Mesenchymal stem cell (in vitro differentiated cells and primary cell): ENCODE results near the gene DTX1.

Experiments used
- DNase-seq: peaks from one replicate; pipeline ENCODE4 v3.0.0-alpha.2; 2013
- H2AFZ ChIP-seq: one replicate; pipeline ENCODE4 v1.6.1; 2013; ENCODE audit warnings: low read depth, mild to moderate bottlenecking, control low read depth, inconsistent platforms, low read length, moderate library complexity
- H2AK5ac ChIP-seq: 2 replicates; pipeline ENCODE4 v1.6.1; 2013; ENCODE audit warnings: low read length, moderate library complexity, mild to moderate bottlenecking, inconsistent platforms; ENCODE audit not compliant: severe bottlenecking
- H2BK120ac ChIP-seq: one replicate; pipeline ENCODE4 v1.6.1; 2013; ENCODE audit warnings: low read depth, mild to moderate bottlenecking, inconsistent platforms, low read length, moderate library complexity
- H2BK12ac ChIP-seq, 2 experiments: one replicate each; pipeline ENCODE4 v1.6.1; 2013; ENCODE audit warnings: inconsistent platforms in 2 of 2, low read length in 2 of 2, mild to moderate bottlenecking in 2 of 2, moderate library complexity in 2 of 2, control low read depth in 1 of 2
- H2BK15ac ChIP-seq: one replicate; pipeline ENCODE4 v1.6.1; 2013; ENCODE audit warnings: mild to moderate bottlenecking, low read depth, inconsistent platforms; ENCODE audit not compliant: poor library complexity, severe bottlenecking
- H2BK5ac ChIP-seq: 2 replicates; pipeline ENCODE4 v1.6.1; 2013; ENCODE audit warnings: low read depth, mild to moderate bottlenecking, low read length, control low read depth, inconsistent platforms; ENCODE audit not compliant: poor library complexity, severe bottlenecking
- H3K14ac ChIP-seq, 2 experiments: one replicate each; pipeline ENCODE4 v1.6.1; 2013; ENCODE audit warnings: inconsistent platforms in 2 of 2, low read length in 2 of 2, control low read depth in 1 of 2, mild to moderate bottlenecking in 1 of 2, moderate library complexity in 1 of 2
- H3K18ac ChIP-seq, 2 experiments: one replicate each; pipeline ENCODE4 v1.6.1; 2013; ENCODE audit warnings: inconsistent platforms in 2 of 2, low read length in 2 of 2, control low read depth in 1 of 2, low read depth in 1 of 2, mild to moderate bottlenecking in 1 of 2
- H3K23ac ChIP-seq, 2 experiments: one replicate each; pipeline ENCODE4 v1.6.1; 2013; ENCODE audit warnings: inconsistent platforms in 2 of 2, low read length in 2 of 2, mild to moderate bottlenecking in 2 of 2, moderate library complexity in 2 of 2, control low read depth in 1 of 2
- H3K27ac ChIP-seq: 2 replicates; pipeline ENCODE4 v1.5.1; 2013; ENCODE audit warnings: mild to moderate bottlenecking, moderate library complexity, low read length, control low read depth, inconsistent platforms; ENCODE audit not compliant: poor library complexity, severe bottlenecking
- H3K27me3 ChIP-seq, 2 experiments: 2 replicates each; pipeline versions ENCODE4 v1.6.1 to v1.7.0; 2013; ENCODE audit warnings: low read length in 2 of 2, mild to moderate bottlenecking in 2 of 2, moderate library complexity in 2 of 2, control low read depth in 1 of 2, inconsistent platforms in 1 of 2; ENCODE audit not compliant: control insufficient read depth in 1 of 2, insufficient read depth in 1 of 2
- H3K36me3 ChIP-seq, 2 experiments: 2 replicates each; pipeline versions ENCODE4 v1.6.1 to v1.7.0; 2013; ENCODE audit warnings: low read length in 2 of 2, control low read depth in 1 of 2, inconsistent platforms in 1 of 2, low read depth in 1 of 2, mild to moderate bottlenecking in 1 of 2; ENCODE audit not compliant: insufficient read depth in 2 of 2, control insufficient read depth in 1 of 2
- H3K4ac ChIP-seq, 2 experiments: one replicate each; pipeline ENCODE4 v1.6.1; 2013; ENCODE audit warnings: inconsistent platforms in 2 of 2, low read length in 2 of 2, mild to moderate bottlenecking in 2 of 2, moderate library complexity in 2 of 2, control low read depth in 1 of 2, low read depth in 1 of 2
- H3K4me1 ChIP-seq: 2 replicates; pipeline ENCODE4 v1.6.1; 2013; ENCODE audit warnings: low read depth, low read length, control low read depth; ENCODE audit not compliant: control insufficient read depth, insufficient read depth
- H3K4me2 ChIP-seq: 2 replicates; pipeline ENCODE4 v1.6.1; 2013; ENCODE audit warnings: low read length, mild to moderate bottlenecking, inconsistent platforms; ENCODE audit not compliant: poor library complexity, severe bottlenecking
- H3K4me3 ChIP-seq, 2 experiments: 2 replicates each; pipeline versions ENCODE4 v1.5.1 to v1.7.0; 2013; ENCODE audit warnings: low read length in 2 of 2, mild to moderate bottlenecking in 2 of 2, control low read depth in 1 of 2, low read depth in 1 of 2; ENCODE audit not compliant: insufficient read depth in 1 of 2
- H3K79me1 ChIP-seq: replicated peaks from 2 replicates; pipeline ENCODE4 v1.6.1; 2013; ENCODE audit warnings: mild to moderate bottlenecking, control low read depth, low read length, inconsistent platforms; ENCODE audit not compliant: poor library complexity, severe bottlenecking
- H3K9ac ChIP-seq: 2 replicates; pipeline ENCODE4 v1.7.0; 2013; ENCODE audit warnings: mild to moderate bottlenecking, low read length, moderate library complexity
- H3K9me3 ChIP-seq: 2 replicates; pipeline ENCODE4 v1.7.0; 2013; ENCODE audit warnings: mild to moderate bottlenecking, low read length; ENCODE audit not compliant: control insufficient read depth
- H4K8ac ChIP-seq: one replicate; pipeline ENCODE4 v1.6.1; 2013; ENCODE audit warnings: inconsistent platforms, mild to moderate bottlenecking, low read length, moderate library complexity
- H4K91ac ChIP-seq: one replicate; pipeline ENCODE4 v1.6.1; 2013; ENCODE audit warnings: mild to moderate bottlenecking, low read length, inconsistent platforms
- WGBS: methylation state at CpG from one replicate; pipeline ENCODE4 v1.1.7; 2013; ENCODE audit warnings: mixed read lengths; 5-methylcytosine and 5-hydroxymethylcytosine counted together

DTX1 gene

GRCh38 chr12:113105606-113106271, 49.2 kb downstream of the DTX1 start:
- Histone ChIP-seq H2BK15ac (no peak overlapping the region), H2AK5ac (no peak overlapping the region), H3K14ac (no peak overlapping the region), H2BK120ac (no peak overlapping the region), H3K27ac (no peak overlapping the region), H3K9ac (no peak overlapping the region), H2AFZ (no peak overlapping the region), H3K4me1 (peaks cover 8% of the 10 kb centered on the region), H2BK12ac (no peak overlapping the region), H3K4me2 (no peak overlapping the region), H3K4ac (no peak overlapping the region), H3K18ac (no peak overlapping the region), H3K4me3 (no peak overlapping the region), H3K23ac (no peak overlapping the region), H4K91ac (no peak overlapping the region), H3K36me3 (no peaks in the 10 kb centered on the region), H3K79me1 (no peaks in the 10 kb centered on the region), H3K9me3 (no peaks in the 10 kb centered on the region), H2BK5ac (no peak overlapping the region), H3K27me3 (peaks cover 41 to 59% of the 10 kb centered on the region in 2 experiments), H4K8ac (no peak overlapping the region)
- 65% methylated on average over 12 of the region's 15 CpGs for WGBS
- no peak for DNase-seq

DNA sequence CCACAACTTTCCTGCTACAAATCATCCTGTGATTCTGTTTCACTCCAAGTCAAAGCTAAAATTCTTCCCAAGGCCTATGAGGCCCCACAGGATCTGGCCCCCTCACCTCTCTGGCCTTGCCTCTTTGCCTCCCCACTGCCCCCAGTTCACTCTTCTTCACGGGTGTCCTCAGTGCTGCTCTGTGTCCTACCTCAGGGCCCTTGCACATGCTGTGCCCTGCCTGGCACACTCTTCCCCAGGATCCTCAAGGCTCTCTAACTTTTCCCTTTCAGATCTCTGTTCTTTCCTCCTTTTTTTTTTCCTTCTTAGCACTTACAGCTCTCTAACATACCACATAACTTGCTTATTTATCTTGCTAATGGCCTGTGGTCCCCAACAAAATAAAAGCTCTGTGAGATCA, 49.8 kb downstream of the DTX1 start:
- H3K27me3 ChIP-seq: peaks cover 46 to 63% of the 10 kb centered on the region in 2 experiments
- no peak overlapping the region for H2AFZ ChIP-seq
- no peak overlapping the region for H3K4me2 ChIP-seq
- peaks cover 8% of the 10 kb centered on the region for H3K4me1 ChIP-seq
- H2BK120ac ChIP-seq: no peak overlapping the region
- no peak overlapping the region for H3K4ac ChIP-seq
- no peak overlapping the region for H2AK5ac ChIP-seq
- H3K18ac ChIP-seq: no peak overlapping the region
- no peak overlapping the region for H3K27ac ChIP-seq
- no peak overlapping the region for H4K91ac ChIP-seq
- WGBS: 68% methylated on average over 1 of the region's 1 CpG
- no peak for DNase-seq
- H3K36me3 ChIP-seq: no peaks in the 10 kb centered on the region
- no peak overlapping the region for H2BK5ac ChIP-seq
- no peak overlapping the region for H3K4me3 ChIP-seq
- H3K9ac ChIP-seq: no peak overlapping the region
- H3K79me1 ChIP-seq: no peaks in the 10 kb centered on the region
- no peak overlapping the region for H3K23ac ChIP-seq
- no peaks in the 10 kb centered on the region for H3K9me3 ChIP-seq
- H2BK12ac ChIP-seq: no peak overlapping the region
- H3K14ac ChIP-seq: no peak overlapping the region
- no peak overlapping the region for H2BK15ac ChIP-seq
- no peak overlapping the region for H4K8ac ChIP-seq

- Histone ChIP-seq H3K14ac (no peak overlapping the region), H2BK12ac (no peak overlapping the region), H3K23ac (no peak overlapping the region), H3K4me1 (peaks cover 8% of the 10 kb centered on the region), H3K27ac (no peak overlapping the region), H3K9me3 (no peaks in the 10 kb centered on the region), H2BK5ac (no peak overlapping the region), H3K27me3 (peaks cover 43 to 67% of the 10 kb centered on the region in 2 experiments), H3K9ac (no peak overlapping the region), H3K4me2 (no peak overlapping the region), H3K18ac (no peak overlapping the region), H3K4me3 (no peak overlapping the region), H2BK120ac (no peak overlapping the region), H3K36me3 (no peaks in the 10 kb centered on the region), H2BK15ac (no peak overlapping the region), H2AFZ (no peak overlapping the region), H4K8ac (no peak overlapping the region), H3K79me1 (no peaks in the 10 kb centered on the region), H3K4ac (no peak overlapping the region), H4K91ac (no peak overlapping the region), H2AK5ac (no peak overlapping the region)
- WGBS: 85% methylated on average over 4 of the region's 4 CpGs
- no peak for DNase-seq
Observed at GRCh38 chr12:113108308-113108707, 51.8 kb downstream of the DTX1 start.

GRCh38 chr12:113109360-113109759, 52.8 kb downstream of the DTX1 start:
- H3K27ac ChIP-seq: no peak overlapping the region
- no peak overlapping the region for H3K9ac ChIP-seq
- H2BK15ac ChIP-seq: no peak overlapping the region
- H2AK5ac ChIP-seq: no peak overlapping the region
- no peak for DNase-seq
- no peak overlapping the region for H3K23ac ChIP-seq
- H3K4me3 ChIP-seq: no peak overlapping the region
- H3K27me3 ChIP-seq: peaks cover 33 to 62% of the 10 kb centered on the region in 2 experiments
- no peak overlapping the region for H2BK5ac ChIP-seq
- H3K4ac ChIP-seq: no peak overlapping the region
- no peak overlapping the region for H4K91ac ChIP-seq
- H3K14ac ChIP-seq: no peak overlapping the region
- H3K36me3 ChIP-seq: no peaks in the 10 kb centered on the region
- no peaks in the 10 kb centered on the region for H3K79me1 ChIP-seq
- H3K4me2 ChIP-seq: no peak overlapping the region
- no peaks in the 10 kb centered on the region for H3K9me3 ChIP-seq
- H3K18ac ChIP-seq: no peak overlapping the region
- H3K4me1 ChIP-seq: peaks cover 3% of the 10 kb centered on the region
- H2BK120ac ChIP-seq: no peak overlapping the region
- no peak overlapping the region for H4K8ac ChIP-seq
- WGBS: 87% methylated on average over 5 of the region's 5 CpGs
- no peak overlapping the region for H2AFZ ChIP-seq
- no peak overlapping the region for H2BK12ac ChIP-seq
